NCI-H748 treated with DMSO at 0.1 percent for 48 hours (cell line): ENCODE results near the gene THPO.

Experiments used
- DNase-seq: peaks from one replicate; lab custom pipeline; 2025; lab: John Stamatoyannopoulos, UW

THPO gene

DNA sequence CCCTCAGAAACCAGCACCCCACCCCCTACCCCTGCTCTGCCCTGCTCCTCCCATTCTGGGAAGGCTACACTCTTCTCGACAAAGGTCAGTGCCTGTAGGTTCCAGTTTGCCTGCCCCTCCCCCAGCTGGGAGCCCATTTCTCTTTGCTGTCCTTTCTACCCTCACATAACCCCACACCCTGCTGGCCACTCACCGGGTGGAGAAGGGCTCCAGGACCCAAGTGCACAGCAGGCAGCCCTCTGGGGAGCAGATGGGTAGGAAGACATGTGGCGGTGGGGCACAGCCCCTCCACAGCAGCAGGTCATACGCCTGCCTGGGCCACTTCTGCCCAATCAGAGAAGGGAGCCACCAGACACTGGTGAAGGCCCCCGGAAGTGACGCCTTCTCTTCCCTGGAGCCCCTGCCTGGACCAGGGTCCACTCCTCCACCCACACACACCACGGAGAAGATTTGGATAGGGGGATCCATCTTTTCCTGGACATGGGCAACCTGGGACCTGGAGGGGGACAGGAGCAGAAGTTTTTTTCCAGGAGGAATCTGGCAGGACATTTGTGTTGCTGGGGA lies at the start of gene THPO:
Gene THPO (minus strand): TSS at position 326 of the 564 bp plus-strand sequence. CDS start 1,948 bp downstream, outside the sequence.
- DNase-seq: no peak

GRCh38 chr3:184426691-184427141 lies 48.7 kb upstream of the THPO start:
- DNase-seq: no peak

GRCh38 chr3:184423561-184423960 lies 45.6 kb upstream of the THPO start:
- DNase-seq: no peak

DNA sequence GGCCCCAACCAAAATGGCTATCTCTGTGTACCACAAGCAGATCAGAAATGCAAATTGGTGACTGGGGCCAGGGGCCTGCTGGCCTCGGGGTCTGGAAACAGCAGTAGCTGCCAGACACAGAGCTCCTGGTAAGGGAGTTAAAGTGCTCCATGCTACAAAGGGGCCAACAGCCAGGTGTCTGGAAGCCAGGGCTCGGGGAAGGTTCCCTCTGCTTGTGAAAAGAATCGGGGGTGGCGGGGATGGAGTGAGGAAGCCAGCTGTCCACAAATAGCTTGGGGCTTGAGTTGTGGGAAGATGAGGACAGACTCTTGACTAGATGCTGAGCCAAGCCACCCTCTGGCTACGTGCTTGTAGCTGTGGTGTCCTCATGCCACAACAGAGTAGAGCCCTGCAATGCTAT lies 41.2 kb upstream of the THPO start:
- no peak for DNase-seq

DNA sequence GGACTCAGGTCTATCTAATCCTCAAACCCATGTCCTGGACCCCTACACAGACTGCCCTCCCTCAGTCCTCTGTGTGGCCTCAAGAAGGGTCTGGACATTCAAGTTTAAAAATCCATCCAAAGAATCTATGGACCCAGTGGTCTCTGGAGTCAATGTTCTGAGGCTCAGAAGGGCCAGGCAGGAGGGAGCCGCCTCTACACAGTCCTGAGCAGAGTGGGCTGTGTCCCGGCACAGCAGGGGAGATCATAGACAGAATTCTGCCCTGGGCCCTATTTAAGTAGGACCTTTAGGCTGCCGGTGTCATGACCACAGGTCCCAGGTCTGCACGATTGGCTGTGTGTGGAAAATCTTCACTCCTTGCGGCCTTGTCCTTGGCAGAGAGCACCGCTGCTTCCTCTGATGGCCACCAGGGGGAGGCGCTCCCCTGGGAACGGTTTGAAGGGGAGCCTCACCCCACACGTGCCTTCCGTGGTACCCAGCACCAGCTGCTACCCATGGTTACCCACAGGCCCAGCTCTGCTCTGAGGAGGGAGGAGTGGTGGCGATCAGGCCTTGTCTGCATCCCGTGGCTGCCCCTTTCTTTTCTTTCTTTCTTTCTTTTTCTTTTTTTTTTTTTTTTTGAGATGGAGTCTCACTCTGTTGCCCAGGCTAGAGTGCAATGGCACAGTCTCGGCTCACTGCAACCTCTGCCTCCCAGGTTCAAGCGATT lies 39.8 kb upstream of the THPO start:
- DNase-seq: peak; percentile 19

DNA sequence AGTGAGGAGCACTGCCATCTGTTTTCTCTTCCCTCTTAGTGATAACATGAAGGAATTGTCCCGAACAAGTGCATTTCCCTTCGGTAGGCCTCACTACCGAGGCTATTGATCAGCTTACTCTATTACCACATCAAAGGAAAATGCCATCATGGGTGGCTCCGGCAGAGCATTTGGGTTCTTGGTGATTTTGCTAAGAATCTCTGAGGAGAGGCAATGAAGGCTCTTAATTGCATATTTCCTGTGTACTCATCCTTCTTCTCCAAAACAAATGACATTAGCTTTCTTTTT lies 37.1 kb upstream of the THPO start:
- no peak for DNase-seq

GRCh38 chr3:184414418-184415202 lies 36.6 kb upstream of the THPO start:
- DNase-seq: no peak

DNA sequence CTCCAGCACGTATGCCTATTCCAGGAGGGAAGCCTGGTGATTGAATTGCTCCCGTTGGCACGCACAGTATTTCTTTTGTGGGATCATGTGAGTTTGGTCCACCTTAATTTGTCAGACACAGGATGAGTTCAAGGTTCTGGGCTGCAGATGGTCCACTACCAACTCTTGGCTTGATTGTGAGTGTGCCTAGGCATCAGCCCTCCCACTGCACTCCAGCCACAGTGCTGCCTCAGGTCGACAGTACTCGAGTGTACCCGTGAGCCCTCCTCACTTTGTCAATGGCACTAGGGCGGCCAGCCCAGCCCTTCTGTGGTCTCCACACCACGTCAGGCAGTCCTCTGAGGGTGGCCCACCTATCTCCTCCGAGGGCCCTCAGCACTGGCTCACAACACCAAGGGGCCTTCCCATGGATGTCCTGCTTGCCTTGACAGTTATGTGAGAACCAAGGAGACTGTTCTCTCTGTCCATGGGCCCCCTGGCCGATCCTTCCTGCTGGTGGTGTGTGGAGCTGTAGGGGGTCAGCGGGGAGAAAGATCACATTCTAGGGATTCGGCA lies 32.0 kb upstream of the THPO start:
- DNase-seq: no peak

DNA sequence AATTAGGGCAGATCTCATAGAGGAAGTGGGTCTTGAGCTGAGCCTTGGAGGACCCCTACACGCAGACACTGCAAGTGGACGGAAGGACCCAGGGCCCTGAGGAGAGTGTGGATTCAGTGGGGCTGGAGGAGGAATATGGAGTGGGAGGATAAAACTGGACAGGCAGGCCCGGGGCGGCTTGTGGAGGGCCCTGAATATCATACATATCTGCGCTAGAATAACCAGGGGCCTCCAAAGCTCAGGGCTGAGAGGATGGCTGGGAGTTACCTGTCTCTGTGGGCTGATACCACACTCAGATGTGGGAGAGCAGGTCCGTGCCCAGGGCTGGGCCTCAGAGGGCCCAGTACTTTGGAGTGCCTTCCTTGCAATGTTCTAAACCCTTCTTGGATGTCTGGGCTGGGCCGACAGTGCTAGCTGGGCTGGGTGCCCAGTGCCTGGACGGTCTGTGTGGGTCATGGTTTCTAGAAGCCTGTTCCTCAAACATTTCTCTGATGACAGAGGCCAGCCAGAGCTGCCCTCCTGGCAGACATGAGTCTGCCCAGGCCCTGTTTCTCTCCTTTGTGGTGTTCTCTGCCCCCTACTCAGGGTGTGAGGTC lies 31.4 kb upstream of the THPO start:
- no peak for DNase-seq

DNA sequence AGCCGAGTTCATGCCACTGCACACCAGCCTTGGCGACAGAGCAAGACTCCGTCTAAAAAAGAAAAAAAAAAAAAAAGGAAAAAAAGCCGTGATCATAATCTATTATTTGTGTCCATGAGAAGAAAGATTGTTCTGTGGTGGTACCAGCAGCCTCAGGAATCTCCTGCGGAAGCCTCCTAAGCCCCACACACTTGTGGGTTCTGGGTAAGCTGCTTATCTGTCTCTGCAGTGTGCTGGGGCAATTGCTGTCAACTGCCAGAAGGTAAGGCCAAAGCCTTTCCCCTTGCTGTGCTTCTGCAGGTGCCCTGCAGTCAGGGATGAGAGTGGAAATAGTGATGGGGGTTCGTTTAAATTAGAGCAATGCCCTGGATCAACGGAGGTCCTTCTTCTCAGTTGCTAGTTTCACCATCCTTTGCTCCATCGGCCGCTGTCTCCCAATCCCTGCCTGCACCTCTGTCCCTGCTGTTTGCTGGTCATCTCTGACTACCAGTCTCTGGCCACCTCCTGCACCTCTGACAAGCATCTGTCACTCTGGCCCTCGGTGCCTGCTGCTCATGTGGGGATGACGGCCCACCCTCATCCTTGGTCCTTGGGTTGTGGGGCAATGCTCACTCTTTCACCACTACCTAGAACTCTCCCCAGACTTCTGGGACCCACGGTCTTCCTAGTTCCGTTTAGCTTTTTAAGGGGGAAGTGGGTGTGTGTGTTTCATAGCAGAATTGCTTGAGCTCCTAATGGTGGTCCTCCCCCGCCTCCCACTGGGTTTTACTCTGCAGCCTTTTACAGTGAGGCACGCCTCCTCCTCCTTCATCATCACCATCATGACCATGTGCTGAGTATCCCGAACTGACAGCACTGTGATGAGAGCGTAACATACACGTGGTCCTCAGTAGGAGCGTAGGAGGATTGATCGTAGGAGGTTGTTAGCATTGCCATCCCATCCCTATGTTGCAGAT lies 27.3 kb upstream of the THPO start:
- DNase-seq: no peak

DNA sequence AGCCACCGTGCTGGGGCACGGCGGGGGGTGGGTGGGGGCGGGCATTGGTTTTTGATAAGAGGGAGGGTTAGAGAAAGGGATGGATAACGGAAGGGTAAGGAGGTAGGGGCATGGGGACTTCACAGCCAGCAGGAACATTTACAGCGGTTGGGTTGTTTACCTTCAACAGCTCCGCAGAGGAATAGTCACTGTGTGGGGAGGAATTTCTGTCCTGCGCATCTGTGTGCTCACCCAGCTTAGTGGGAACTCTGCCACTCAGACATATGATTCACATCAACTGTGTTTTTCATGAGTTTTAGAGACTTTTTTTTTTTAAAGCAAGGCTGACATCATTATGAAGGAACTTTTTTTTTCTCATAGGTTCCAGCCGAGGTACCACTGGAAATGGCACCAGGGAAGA lies 21.4 kb upstream of the THPO start:
- DNase-seq: no peak

DNA sequence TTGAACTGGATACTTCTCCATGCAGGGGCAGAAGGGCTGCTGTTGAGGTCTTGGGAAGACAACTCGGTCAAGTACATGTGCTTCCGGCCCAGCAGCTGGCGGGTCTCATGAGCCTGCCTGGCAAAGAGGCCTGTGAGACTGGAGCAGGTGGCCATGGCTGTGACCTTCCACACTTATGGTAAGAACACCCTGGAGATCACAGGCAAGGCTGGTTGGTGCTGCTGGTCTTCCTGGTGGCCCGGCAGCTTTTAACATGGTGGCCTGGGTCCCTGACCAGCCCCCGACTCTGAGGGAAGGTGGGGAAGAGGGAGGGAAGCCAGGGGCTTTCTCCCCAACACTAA lies 17.3 kb upstream of the THPO start:
- DNase-seq: no peak

- DNase-seq: no peak
Observed at GRCh38 chr3:184391266-184391665, 13.3 kb upstream of the THPO start.

DNA sequence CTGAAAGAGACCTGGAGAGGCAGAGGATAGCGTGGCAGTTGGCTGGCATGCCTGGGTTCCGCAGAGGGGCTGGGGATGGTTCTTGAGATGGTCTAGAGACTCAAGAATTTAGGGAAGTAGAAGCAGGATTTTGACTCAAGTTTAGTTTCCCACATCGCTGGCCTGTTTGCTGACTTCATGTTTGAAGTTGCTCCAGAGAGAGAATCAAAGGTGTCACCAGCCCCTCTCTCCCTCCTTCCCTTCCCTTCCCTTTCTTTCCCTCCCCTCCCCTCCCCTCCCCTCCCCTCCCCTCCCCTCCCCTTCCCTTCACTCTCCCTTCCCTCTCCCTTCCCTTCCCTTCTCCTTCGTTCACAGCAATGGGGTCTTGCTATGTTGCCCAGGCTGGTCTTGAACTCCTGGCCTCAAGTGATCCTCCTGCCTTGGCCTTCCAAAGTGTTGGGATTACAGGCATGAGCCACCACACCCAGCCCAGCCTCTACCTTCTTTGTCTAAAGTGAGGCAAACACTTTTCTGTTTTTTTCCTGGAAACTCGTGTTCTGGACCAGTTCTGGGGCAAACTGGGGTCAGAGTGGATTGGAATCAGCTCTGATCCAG lies 12.0 kb upstream of the THPO start:
- no peak for DNase-seq

DNA sequence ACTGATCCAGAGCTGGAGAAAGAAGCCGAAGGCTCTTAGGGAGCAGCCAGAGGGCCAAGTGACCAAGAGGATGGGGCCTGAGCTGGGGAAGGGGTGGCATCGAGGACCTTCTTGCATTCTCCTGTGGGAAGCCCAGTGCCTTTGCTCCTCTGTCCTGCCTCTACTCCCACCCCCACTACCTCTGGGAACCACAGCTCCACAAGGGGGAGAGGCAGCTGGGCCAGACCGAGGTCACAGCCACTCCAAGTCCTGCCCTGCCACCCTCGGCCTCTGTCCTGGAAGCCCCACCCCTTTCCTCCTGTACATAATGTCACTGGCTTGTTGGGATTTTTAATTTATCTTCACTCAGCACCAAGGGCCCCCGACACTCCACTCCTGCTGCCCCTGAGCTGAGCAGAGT lies 11.4 kb upstream of the THPO start:
- DNase-seq: no peak

DNA sequence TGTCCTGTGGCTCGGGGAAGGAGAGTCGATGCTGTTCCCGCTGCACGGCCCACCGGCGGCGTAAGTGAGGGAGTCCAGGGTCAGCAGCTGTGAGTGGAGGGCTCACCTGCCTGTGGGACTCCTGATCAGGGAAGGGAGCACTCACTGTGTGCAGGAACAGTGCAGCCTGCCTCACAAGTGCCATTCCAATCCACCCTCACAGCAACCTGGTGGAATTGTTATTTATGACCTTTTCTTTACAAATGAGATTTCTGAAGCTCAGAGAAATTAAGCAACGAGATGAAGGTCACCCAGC lies 10.9 kb upstream of the THPO start:
- no peak for DNase-seq

GRCh38 chr3:184388164-184388935 lies 10.3 kb upstream of the THPO start:
- DNase-seq: no peak

GRCh38 chr3:184387174-184387714 lies 9.2 kb upstream of the THPO start:
- no peak for DNase-seq

GRCh38 chr3:184386047-184386806 lies 8.2 kb upstream of the THPO start:
- DNase-seq: no peak
